ENCODE measurements around the gene MPLKIP. TPM values are rescaled to one million over a fixed set of nuclear protein-coding genes. Genes with fewer than 3 reads are reported as not detected.

MPLKIP gene
- total RNA-seq, 2 donors from 2014 or later, result 25.7 to 30.1 TPM

Other genes starting within 250 kb of the MPLKIP start
- 10 to 100 TPM; 53.4 to 68.9 TPM for gene CDK13, start 184.4 kb downstream of the MPLKIP start, total RNA-seq
- gene SUGCT, start 383 bp upstream of the MPLKIP start, total RNA-seq, result 1 to 10 TPM in 1 of 2 donors, under 1 TPM in 1; 0.74 to 1.3 TPM